PC-9 (cell line): ENCODE data around the gene OSBPL8. TPM values are rescaled to one million over a fixed set of nuclear protein-coding genes. Genes with fewer than 3 reads are reported as not detected.

Experiments used
- BruUV-seq: library from RNA; stranded (reverse); fragments of 400-500 nt; replicated peaks from 2 replicates; lab custom pipeline; 2021; lab: Mats Ljungman, UMichigan
- CTCF ChIA-PET: fragments of 300-600 bp; sonication (Branson Sonifier 250); formaldehyde crosslinking; loops from one replicate; lab custom pipeline; 2022; ENCODE audit warnings: antibody characterized with exemption; lab: Charles Lee
- POLR2A ChIA-PET: fragments of 300-600 bp; sonication (Branson Sonifier 250); formaldehyde crosslinking; loops from one replicate; lab custom pipeline; 2022; ENCODE audit warnings: antibody characterized with exemption; ENCODE audit not compliant: unreplicated experiment; lab: Charles Lee
- DNase-seq, 2 experiments: peaks; one replicate each; pipeline versions ENCODE4 v3.0.0 to v3.0.0-alpha.2; 2015 to 2022; ENCODE audit warnings: mixed read lengths in 1 of 2
- H2AFZ ChIP-seq: fragments of 200-600 bp; sonication (generic); 2 replicates; pipeline ENCODE4 v1.8.1; 2017; ENCODE audit warnings: antibody characterized with exemption
- H3F3A ChIP-seq: fragments of 200-600 bp; sonication (generic); 2 replicates; pipeline ENCODE4 v1.8.1; 2017; ENCODE audit warnings: antibody characterized with exemption, mild to moderate bottlenecking, low read depth; ENCODE audit not compliant: insufficient read depth
- H3K27ac ChIP-seq: fragments of 200-600 bp; sonication (generic); 2 replicates; pipeline ENCODE4 v1.6.1; 2016; ENCODE audit warnings: mixed run types
- H3K27me3 ChIP-seq: fragments of 200-600 bp; sonication (generic); 2 replicates; pipeline ENCODE4 v1.6.1; 2016; ENCODE audit warnings: low read depth, mixed run types; ENCODE audit not compliant: insufficient read depth
- H3K36me3 ChIP-seq: fragments of 200-600 bp; sonication (generic); 2 replicates; pipeline ENCODE4 v1.6.1; 2016; ENCODE audit warnings: low read depth, mixed run types
- H3K4me1 ChIP-seq: fragments of 200-600 bp; sonication (generic); replicated peaks from 2 replicates; pipeline ENCODE4 v1.6.1; 2016; ENCODE audit warnings: mixed run types; ENCODE audit not compliant: insufficient read depth
- H3K4me2 ChIP-seq: fragments of 200-600 bp; sonication (generic); 2 replicates; pipeline ENCODE4 v1.6.1; 2017; ENCODE audit warnings: mixed run types
- H3K4me3 ChIP-seq: fragments of 200-600 bp; sonication (generic); 2 replicates; pipeline ENCODE4 v1.6.1; 2016; ENCODE audit warnings: mixed run types
- H3K79me2 ChIP-seq: fragments of 200-600 bp; sonication (generic); 2 replicates; pipeline ENCODE4 v1.6.1; 2017; ENCODE audit warnings: low read depth, mixed run types
- H3K9me2 ChIP-seq: fragments of 200-600 bp; sonication (generic); 2 replicates; pipeline ENCODE4 v1.8.1; 2017; ENCODE audit warnings: mild to moderate bottlenecking; ENCODE audit not compliant: insufficient read depth
- H3K9me3 ChIP-seq: fragments of 200-600 bp; sonication (generic); 2 replicates; pipeline ENCODE4 v1.8.1; 2016; ENCODE audit warnings: low read depth; ENCODE audit not compliant: insufficient read depth
- H4K20me1 ChIP-seq: fragments of 200-600 bp; sonication (generic); 2 replicates; pipeline ENCODE4 v1.8.1; 2017; ENCODE audit not compliant: insufficient read depth
- CTCF ChIP-seq: fragments of 200-600 bp; sonication (generic); conservative IDR thresholded peaks from 2 replicates; pipeline ENCODE4 v1.6.1; 2017; ENCODE audit warnings: mixed run types, antibody characterized with exemption, mild to moderate bottlenecking, moderate library complexity
- EZH2 ChIP-seq: fragments of 200-600 bp; sonication (generic); IDR thresholded peaks from 2 replicates; pipeline ENCODE4 v1.8.0; 2017; ENCODE audit warnings: antibody characterized with exemption, low read depth
- intact Hi-C: fragments of 100-400 bp; cut with micrococcal nuclease; formaldehyde crosslinking; loops from one replicate; pipeline ENCODE4 v1.10.0; 2022; ENCODE audit not compliant: unreplicated experiment
- total RNA-seq: library from RNA; stranded (reverse); gene quantifications from 2 replicates; pipeline ENCODE4 v1.2.3, GENCODE V29; 2021

Gene OSBPL8
- total RNA-seq, 1 experiment from 2014 or later: 53.2 TPM

DNA sequence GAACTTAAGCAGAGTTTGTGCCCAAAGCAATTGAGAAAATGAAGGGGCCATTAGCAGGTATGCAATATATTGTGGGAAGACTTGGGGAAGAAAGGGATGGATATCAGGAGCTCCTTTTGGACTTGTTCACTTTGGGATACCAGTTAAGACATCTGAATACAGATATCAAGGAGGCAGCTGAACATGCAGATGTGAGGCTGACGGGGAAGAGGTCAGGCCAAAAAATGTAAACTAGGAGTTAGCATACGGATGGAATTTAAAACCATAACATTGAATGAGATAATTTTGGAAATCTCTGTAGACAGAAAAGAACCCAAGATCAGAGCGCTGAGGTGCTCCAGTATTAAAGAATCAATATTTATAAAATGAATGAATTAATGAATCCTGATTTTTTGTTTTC lies 53.4 kb downstream of the OSBPL8 start:
- Histone ChIP-seq H3K9me3 (no peaks in the 10 kb centered on the region), H3K4me2 (no peak overlapping the region), H3K9me2 (no peaks in the 10 kb centered on the region), H3K27ac (no peak overlapping the region), H3K79me2 (no peaks in the 10 kb centered on the region), H3F3A (no peaks in the 10 kb centered on the region; the same call in 1 of the 2 replicates), H3K4me1 (0 out of 2 replicates have a peak, but pooled peaks cover 5% of the 10 kb centered on the region), H3K4me3 (no peak overlapping the region), H3K27me3 (no peaks in the 10 kb centered on the region), H2AFZ (no peak overlapping the region), H4K20me1 (no peaks in the 10 kb centered on the region), H3K36me3 (no peaks in the 10 kb centered on the region)
- no TSS peak for BruUV-seq
- POLR2A ChIA-PET: interaction anchor here (0.5 kb wide), 1 partner anchor 631 kb away, joined by 4 read pairs; no protein-coding TSS in a partner anchor
- no peak for DNase-seq
- TF ChIP-seq CTCF (no peak), EZH2 (no peak)
- CTCF ChIA-PET: interaction anchor here (0.5 kb wide), 1 partner anchor 370 kb away, joined by 3 read pairs; no protein-coding TSS in a partner anchor
- intact Hi-C loops: no loop called here

GRCh38 chr12:76505050-76505449 lies 54.5 kb downstream of the OSBPL8 start:
- POLR2A ChIA-PET: no interaction called here
- Histone ChIP-seq H3K27me3 (no peaks in the 10 kb centered on the region), H2AFZ (no peak overlapping the region), H3K4me3 (no peak overlapping the region), H3K9me3 (no peaks in the 10 kb centered on the region), H4K20me1 (no peaks in the 10 kb centered on the region), H3F3A (no peaks in the 10 kb centered on the region; the same call in 1 of the 2 replicates), H3K4me1 (0 out of 2 replicates have a peak, but pooled peaks cover 5% of the 10 kb centered on the region), H3K4me2 (no peak overlapping the region), H3K36me3 (no peaks in the 10 kb centered on the region), H3K27ac (no peak overlapping the region), H3K9me2 (no peaks in the 10 kb centered on the region), H3K79me2 (no peaks in the 10 kb centered on the region)
- BruUV-seq: no TSS peak
- TF ChIP-seq EZH2 (no peak), CTCF (no peak)
- CTCF ChIA-PET: no interaction called here
- DNase-seq: no peak
- intact Hi-C loops: no loop called here

DNA sequence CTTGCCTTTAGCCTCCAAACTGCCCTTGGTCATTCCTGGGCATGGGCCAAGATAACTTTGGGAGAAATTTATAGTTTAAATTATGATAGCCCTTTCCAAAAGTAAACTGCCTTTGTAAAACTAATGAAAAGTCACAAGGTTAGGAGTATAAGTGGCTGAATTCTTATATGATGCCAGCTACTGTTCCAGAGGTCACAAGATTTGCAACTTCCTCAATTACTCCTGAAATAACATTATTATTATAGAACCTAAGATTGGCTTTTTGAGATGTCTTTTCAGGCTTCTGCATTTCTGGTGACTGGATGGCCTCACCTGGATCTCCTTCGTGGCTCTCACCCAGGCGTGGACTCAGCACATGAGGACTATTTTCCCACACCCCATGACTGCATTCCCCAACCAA lies 55.0 kb downstream of the OSBPL8 start:
- Histone ChIP-seq H3K4me1 (0 out of 2 replicates have a peak, but pooled peaks cover 5% of the 10 kb centered on the region), H3K4me2 (no peak overlapping the region), H3K9me2 (no peaks in the 10 kb centered on the region), H3K27ac (no peak overlapping the region), H3K4me3 (no peak overlapping the region), H3K36me3 (no peaks in the 10 kb centered on the region), H4K20me1 (no peaks in the 10 kb centered on the region), H3K27me3 (no peaks in the 10 kb centered on the region), H2AFZ (no peak overlapping the region), H3K79me2 (no peaks in the 10 kb centered on the region), H3F3A (no peaks in the 10 kb centered on the region; the same call in 1 of the 2 replicates), H3K9me3 (no peaks in the 10 kb centered on the region)
- DNase-seq: no peak
- ChIA-PET CTCF (no interaction called here), POLR2A (no interaction called here)
- intact Hi-C loops: no loop called here
- BruUV-seq: no TSS peak
- TF ChIP-seq CTCF (no peak), EZH2 (no peak)
